Activated naive CD8-positive, alpha-beta T cell treated with anti-CD3 and anti-CD28 coated beads, Interleukin-2, amount 50 U/mL, for 24 hours (primary cell): ENCODE measurements around the gene LAMP1.
"Not testable (repeated sequence)": the region's sequence is repeated elsewhere in the genome, so short reads cannot be mapped to it uniquely, and the experiment has no call there.

ENCODE experiments used
- ATAC-seq: fragments of 150-1000 bp; cut with Tn5 transposase; one replicate; pipeline ENCODE4 v1.10.0; 2021
- DNase-seq: peaks from one replicate; pipeline ENCODE4 v3.0.0; 2021
- H3K27ac Mint-ChIP-seq: one replicate; pipeline ENCODE4 v1.8.0; 2021; ENCODE audit warnings: mild to moderate bottlenecking, mixed read lengths
- H3K27me3 Mint-ChIP-seq: one replicate; pipeline ENCODE4 v1.8.0; 2021; ENCODE audit warnings: mixed read lengths
- H3K36me3 Mint-ChIP-seq: one replicate; pipeline ENCODE4 v1.8.0; 2021; ENCODE audit warnings: low read depth, mixed read lengths
- H3K4me1 Mint-ChIP-seq: one replicate; pipeline ENCODE4 v1.8.0; 2021; ENCODE audit warnings: mixed read lengths
- H3K4me3 Mint-ChIP-seq: one replicate; pipeline ENCODE4 v1.8.0; 2021; ENCODE audit warnings: mild to moderate bottlenecking, moderate library complexity, mixed read lengths
- H3K9me3 Mint-ChIP-seq: one replicate; pipeline ENCODE4 v1.8.0; 2021; ENCODE audit warnings: mixed read lengths

The LAMP1 gene

DNA sequence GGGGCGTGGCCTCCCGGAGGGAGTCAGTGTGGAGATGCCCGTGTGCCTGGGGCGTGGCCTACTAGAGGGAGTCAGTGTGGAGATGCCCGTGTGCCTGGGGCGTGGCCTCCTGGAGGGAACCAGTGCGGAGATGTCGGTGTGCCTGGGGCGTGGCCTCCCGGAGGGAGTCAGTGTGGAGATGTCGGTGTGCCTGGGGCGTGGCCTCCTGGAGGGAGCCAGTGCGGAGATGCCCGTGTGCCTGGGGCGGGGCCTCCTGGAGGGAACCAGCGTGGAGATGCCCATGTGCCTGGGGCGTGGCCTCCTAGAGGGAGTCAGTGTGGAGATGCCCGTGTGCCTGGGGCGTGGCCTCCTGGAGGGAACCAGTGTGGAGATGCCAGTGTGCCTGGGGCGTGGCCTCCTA is 17.1 kb downstream of the LAMP1 start:
- ATAC-seq, H3K27ac Mint-ChIP-seq, DNase-seq, H3K27me3 Mint-ChIP-seq, H3K9me3 Mint-ChIP-seq, H3K4me3 Mint-ChIP-seq, H3K4me1 Mint-ChIP-seq: not testable (repeated sequence)
- H3K36me3 Mint-ChIP-seq = peaks cover 14% of the 10 kb centered on the region

DNA sequence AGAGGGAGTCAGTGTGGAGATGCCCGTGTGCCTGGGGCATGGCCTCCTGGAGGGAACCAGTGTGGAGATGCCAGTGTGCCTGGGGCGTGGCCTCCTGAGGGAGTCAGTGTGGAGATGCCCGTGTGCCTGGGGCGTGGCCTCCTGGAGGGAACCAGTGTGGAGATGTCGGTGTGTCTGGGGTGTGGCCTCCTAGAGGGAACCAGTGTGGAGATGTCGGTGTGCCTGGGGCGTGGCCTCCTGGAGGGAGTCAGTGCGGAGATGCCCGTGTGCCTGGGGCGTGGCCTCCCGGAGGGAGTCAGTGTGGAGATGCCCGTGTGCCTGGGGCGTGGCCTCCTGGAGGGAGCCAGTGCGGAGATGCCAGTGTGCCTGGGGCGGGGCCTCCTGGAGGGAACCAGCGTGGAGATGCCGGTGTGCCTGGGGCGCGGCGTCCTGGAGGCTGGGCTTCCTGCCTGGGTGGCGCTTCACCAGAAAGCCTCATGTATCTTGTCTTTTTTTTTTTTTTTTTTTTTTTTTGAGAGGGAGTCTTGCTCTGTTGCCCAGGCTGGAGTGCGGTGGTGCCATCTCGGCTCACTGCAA is 17.9 kb downstream of the LAMP1 start:
- not testable (repeated sequence) for ATAC-seq

DNA sequence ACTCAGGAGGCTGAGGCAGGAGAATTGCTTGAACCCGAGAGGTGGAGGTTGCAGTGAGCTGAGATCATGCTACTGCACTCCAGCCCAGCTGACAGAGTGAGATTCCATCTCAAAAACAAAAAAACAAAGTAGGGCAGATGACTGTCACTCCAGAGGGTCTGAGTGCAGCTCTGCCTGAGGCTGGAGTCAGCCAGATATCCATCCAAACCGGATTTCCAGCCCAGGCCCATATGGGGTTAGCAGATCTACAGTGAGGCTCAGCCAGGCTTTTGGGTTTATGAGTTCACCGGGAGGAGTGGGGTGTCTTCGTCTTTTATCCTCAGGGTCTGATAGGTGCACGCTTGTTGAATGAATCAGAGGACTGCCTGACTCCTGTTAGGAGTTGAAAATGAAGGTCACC is 19.0 kb downstream of the LAMP1 start:
- ATAC-seq (no peak), DNase-seq (no peak)
- H3K36me3 Mint-ChIP-seq = peaks cover 10% of the 10 kb centered on the region
- H3K9me3 Mint-ChIP-seq = no peaks in the 10 kb centered on the region
- H3K4me1 Mint-ChIP-seq = no peaks in the 10 kb centered on the region
- no peaks in the 10 kb centered on the region for H3K27me3 Mint-ChIP-seq
- H3K27ac Mint-ChIP-seq = no peak overlapping the region
- H3K4me3 Mint-ChIP-seq = no peak overlapping the region

More for the DNA sequence above, 17.9 kb downstream of the LAMP1 start:
- DNase-seq, H3K27me3 Mint-ChIP-seq, H3K36me3 Mint-ChIP-seq, H3K4me1 Mint-ChIP-seq, H3K4me3 Mint-ChIP-seq, H3K9me3 Mint-ChIP-seq, H3K27ac Mint-ChIP-seq: not testable (repeated sequence)

DNA sequence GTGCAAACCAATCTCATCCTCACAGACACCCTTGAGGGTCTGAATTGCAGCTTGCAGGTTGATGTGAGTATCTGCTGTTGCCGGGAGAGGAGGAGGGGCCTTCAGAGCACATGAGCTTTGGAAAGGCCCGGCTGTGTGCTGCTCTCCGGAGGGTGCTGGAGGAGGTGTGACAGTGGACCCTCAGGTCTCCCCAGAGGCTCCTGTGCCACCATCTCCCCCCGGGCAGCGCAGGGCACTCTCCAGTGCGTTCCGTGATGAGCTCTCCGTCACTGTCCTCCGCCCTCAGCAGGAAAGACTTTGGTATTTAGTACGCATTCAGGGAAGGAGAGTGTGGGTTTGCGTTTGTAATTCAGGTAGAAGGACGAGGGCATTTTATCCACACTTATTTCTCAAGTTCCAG is 20.0 kb downstream of the LAMP1 start:
- DNase-seq = no peak
- no peaks in the 10 kb centered on the region for H3K27me3 Mint-ChIP-seq

DNA sequence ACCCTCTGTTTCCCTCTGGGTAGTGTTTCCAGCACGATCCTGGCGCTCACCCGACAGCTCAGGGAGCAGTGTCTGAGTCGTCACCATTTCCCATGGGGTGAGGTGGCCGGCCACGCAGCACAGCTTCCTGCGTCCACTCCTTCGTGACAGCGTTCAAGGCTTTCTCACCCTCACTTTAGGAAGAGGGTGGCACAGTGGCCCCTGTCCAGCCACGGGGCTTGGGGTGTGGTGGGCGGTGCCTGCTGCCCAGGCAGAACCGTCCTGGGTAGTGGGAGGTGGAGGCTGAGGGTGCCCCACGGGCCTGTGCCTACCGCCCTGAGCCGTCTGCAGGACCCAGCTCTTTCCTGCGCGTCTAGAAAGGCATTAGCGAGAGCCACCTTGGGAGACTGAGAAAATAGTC is 21.9 kb downstream of the LAMP1 start:
- H3K36me3 Mint-ChIP-seq = peaks cover 30% of the 10 kb centered on the region
- no peak overlapping the region for H3K27ac Mint-ChIP-seq
- no peaks in the 10 kb centered on the region for H3K9me3 Mint-ChIP-seq

More for the DNA sequence above, 20.0 kb downstream of the LAMP1 start:
- H3K9me3 Mint-ChIP-seq = no peaks in the 10 kb centered on the region
- no peak overlapping the region for H3K4me3 Mint-ChIP-seq
- no peak for ATAC-seq
- no peak overlapping the region for H3K27ac Mint-ChIP-seq
- no peaks in the 10 kb centered on the region for H3K4me1 Mint-ChIP-seq
- H3K36me3 Mint-ChIP-seq = peaks cover 18% of the 10 kb centered on the region

DNA sequence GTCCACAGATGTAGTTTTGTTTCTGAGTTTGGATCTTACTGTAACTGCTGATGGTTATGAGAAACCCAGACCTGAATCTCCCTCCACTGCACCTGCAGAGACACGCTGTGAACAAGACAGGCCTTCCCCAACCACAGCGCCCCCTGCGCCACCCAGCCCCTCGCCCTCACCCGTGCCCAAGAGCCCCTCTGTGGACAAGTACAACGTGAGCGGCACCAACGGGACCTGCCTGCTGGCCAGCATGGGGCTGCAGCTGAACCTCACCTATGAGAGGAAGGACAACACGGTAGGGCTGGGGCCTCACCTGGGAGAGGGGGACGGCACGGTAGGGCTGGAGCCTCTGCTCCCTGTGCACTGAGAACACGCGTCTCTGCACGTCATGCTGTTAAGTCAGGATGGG is 22.3 kb downstream of the LAMP1 start:
- no peak overlapping the region for H3K4me3 Mint-ChIP-seq
- DNase-seq = no peak
- no peaks in the 10 kb centered on the region for H3K4me1 Mint-ChIP-seq
- no peak overlapping the region for H3K27ac Mint-ChIP-seq
- no peaks in the 10 kb centered on the region for H3K9me3 Mint-ChIP-seq
- H3K27me3 Mint-ChIP-seq = no peaks in the 10 kb centered on the region
- H3K36me3 Mint-ChIP-seq = peaks cover 32% of the 10 kb centered on the region
- ATAC-seq = no peak

More for the DNA sequence above, 21.9 kb downstream of the LAMP1 start:
- DNase-seq = no peak
- Mint-ChIP-seq H3K4me3 (no peak overlapping the region), H3K4me1 (no peaks in the 10 kb centered on the region), H3K27me3 (no peaks in the 10 kb centered on the region)
- peak; percentile 22 for ATAC-seq

DNA sequence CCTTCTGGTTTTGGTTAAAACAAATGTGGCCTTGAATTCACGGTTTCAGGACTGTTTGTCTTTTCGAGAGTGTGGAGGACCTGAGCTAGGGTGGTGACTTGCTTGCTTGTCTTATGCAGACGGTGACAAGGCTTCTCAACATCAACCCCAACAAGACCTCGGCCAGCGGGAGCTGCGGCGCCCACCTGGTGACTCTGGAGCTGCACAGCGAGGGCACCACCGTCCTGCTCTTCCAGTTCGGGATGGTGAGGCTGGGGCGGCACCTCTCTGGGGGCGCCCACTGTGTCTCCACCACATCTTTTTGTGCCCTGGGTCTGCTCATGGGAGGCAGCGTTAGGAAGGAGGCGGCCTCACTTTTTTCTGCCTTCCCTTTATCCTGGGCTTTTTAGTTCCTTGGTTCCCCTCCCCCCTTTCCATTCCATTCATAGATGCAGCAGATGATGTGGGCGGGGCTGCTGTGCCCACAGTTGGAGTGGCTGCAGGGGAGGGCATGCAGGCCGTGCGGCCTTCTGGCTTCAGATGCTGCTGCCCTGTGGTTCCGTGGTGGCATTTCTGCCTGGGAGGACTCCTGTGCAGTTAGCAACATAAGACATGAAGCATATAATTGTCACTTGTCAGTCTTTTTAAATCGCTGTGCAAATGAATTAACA is 23.3 kb downstream of the LAMP1 start:
- H3K27me3 Mint-ChIP-seq = no peaks in the 10 kb centered on the region
- no peak overlapping the region for H3K27ac Mint-ChIP-seq
- DNase-seq = no peak
- H3K9me3 Mint-ChIP-seq = no peaks in the 10 kb centered on the region
- H3K36me3 Mint-ChIP-seq = peaks cover 32% of the 10 kb centered on the region
- no peaks in the 10 kb centered on the region for H3K4me1 Mint-ChIP-seq
- no peak for ATAC-seq
- no peak overlapping the region for H3K4me3 Mint-ChIP-seq

DNA sequence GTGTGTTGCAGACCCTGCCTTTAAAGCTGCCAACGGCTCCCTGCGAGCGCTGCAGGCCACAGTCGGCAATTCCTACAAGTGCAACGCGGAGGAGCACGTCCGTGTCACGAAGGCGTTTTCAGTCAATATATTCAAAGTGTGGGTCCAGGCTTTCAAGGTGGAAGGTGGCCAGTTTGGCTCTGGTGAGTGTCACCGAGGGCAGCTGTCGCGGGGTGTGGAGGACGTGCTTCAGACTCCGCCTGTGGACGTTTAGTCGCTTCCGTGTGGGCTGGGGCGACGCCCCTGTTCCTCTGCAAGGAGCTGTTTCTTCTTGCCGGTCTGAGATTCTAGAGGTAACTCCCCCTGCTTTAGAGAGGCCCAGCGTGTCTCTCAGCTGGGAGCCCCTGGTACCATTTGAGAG is 24.5 kb downstream of the LAMP1 start:
- H3K27me3 Mint-ChIP-seq = no peaks in the 10 kb centered on the region
- ATAC-seq = no peak
- no peak overlapping the region for H3K27ac Mint-ChIP-seq
- H3K36me3 Mint-ChIP-seq = peaks cover 32% of the 10 kb centered on the region
- no peak for DNase-seq
- no peak overlapping the region for H3K4me3 Mint-ChIP-seq
- no peaks in the 10 kb centered on the region for H3K4me1 Mint-ChIP-seq
- no peaks in the 10 kb centered on the region for H3K9me3 Mint-ChIP-seq

DNA sequence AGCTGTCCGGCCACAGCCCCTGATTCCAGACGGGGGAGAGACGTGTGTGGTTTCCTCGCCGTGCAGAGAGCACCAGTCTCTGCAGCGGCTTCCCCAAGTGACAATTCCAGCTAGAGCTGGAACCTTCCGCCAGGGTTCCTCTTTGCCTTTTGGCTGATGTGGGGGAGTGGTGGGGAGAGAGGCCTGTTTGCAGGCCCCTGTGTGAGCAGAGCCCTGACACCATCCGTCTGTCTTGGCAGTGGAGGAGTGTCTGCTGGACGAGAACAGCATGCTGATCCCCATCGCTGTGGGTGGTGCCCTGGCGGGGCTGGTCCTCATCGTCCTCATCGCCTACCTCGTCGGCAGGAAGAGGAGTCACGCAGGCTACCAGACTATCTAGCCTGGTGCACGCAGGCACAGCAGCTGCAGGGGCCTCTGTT is 25.0 kb downstream of the LAMP1 start:
- DNase-seq (no peak), ATAC-seq (no peak)
- H3K4me1 Mint-ChIP-seq = no peaks in the 10 kb centered on the region
- no peaks in the 10 kb centered on the region for H3K9me3 Mint-ChIP-seq
- H3K4me3 Mint-ChIP-seq = no peak overlapping the region
- no peak overlapping the region for H3K27ac Mint-ChIP-seq
- H3K36me3 Mint-ChIP-seq = peaks cover 32% of the 10 kb centered on the region
- no peaks in the 10 kb centered on the region for H3K27me3 Mint-ChIP-seq

DNA sequence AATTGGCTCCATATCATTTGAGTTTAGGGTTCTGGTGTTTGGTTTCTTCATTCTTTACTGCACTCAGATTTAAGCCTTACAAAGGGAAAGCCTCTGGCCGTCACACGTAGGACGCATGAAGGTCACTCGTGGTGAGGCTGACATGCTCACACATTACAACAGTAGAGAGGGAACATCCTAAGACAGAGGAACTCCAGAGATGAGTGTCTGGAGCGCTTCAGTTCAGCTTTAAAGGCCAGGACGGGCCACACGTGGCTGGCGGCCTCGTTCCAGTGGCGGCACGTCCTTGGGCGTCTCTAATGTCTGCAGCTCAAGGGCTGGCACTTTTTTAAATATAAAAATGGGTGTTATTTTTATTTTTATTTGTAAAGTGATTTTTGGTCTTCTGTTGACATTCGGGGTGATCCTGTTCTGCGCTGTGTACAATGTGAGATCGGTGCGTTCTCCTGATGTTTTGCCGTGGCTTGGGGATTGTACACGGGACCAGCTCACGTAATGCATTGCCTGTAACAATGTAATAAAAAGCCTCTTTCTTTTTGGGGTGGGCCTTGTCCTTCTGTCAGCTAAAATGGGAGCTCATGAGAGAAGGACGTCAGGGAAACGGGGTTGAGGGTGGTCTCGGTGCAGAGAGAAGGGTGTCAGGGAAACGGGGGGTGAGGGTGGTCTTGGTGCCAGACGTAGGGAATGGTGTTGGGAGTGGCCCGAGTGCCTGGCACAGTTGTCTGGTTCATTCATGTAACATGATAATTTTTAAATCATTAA is 26.0 kb downstream of the LAMP1 start:
- Mint-ChIP-seq H3K9me3 (no peaks in the 10 kb centered on the region), H3K27ac (no peak overlapping the region)

DNA sequence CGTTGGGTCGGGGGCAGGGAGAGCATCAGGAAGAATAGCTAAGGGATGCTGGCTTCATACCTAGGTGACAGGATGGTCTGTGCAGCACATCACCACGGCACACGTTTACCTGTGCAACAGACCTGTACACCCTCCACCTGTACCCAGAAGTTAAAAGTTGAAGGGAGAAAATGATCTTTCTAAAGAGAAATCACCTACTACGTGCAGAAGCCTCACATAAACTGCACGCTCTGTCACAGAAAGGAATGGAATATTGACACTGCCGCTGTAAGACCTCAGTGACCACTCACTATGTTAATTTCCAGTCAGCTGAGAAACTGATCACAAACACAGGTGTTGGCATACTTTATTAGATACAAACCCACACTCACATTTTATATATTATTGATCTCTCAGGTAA is 26.8 kb downstream of the LAMP1 start:
- DNase-seq = no peak
- no peak overlapping the region for H3K4me3 Mint-ChIP-seq
- no peaks in the 10 kb centered on the region for H3K9me3 Mint-ChIP-seq
- ATAC-seq = no peak
- H3K4me1 Mint-ChIP-seq = no peaks in the 10 kb centered on the region
- H3K27ac Mint-ChIP-seq = no peak overlapping the region
- peaks cover 30% of the 10 kb centered on the region for H3K36me3 Mint-ChIP-seq
- H3K27me3 Mint-ChIP-seq = no peaks in the 10 kb centered on the region

More for the DNA sequence above, 26.0 kb downstream of the LAMP1 start:
- no peaks in the 10 kb centered on the region for H3K4me1 Mint-ChIP-seq
- ATAC-seq = no peak
- H3K36me3 Mint-ChIP-seq = peaks cover 30% of the 10 kb centered on the region
- no peak overlapping the region for H3K4me3 Mint-ChIP-seq
- no peak for DNase-seq
- no peaks in the 10 kb centered on the region for H3K27me3 Mint-ChIP-seq

DNA sequence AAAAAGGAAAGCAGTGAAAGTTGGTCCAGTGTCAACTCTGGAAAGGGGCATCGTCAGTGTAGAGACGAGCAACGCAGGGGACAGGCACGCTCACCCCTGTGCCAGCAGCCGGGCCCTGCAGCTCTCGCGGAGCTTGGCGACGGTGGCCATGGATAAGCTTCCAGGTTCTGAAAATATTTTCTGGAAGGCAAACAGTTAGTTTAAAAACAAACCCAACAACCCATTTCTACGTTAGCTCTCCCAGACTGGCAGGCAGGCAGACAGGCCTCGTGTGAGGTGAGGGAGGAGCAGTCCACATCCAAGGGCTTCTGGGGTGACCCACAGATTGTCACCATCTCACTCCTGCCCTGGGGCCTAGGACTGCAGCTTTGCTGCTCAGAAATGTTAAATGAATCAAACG is 27.4 kb downstream of the LAMP1 start:
- Mint-ChIP-seq H3K27ac (no peak overlapping the region), H3K4me1 (no peaks in the 10 kb centered on the region), H3K4me3 (no peak overlapping the region), H3K27me3 (no peaks in the 10 kb centered on the region), H3K9me3 (no peaks in the 10 kb centered on the region), H3K36me3 (peaks cover 30% of the 10 kb centered on the region)
- no peak for DNase-seq
- no peak for ATAC-seq

DNA sequence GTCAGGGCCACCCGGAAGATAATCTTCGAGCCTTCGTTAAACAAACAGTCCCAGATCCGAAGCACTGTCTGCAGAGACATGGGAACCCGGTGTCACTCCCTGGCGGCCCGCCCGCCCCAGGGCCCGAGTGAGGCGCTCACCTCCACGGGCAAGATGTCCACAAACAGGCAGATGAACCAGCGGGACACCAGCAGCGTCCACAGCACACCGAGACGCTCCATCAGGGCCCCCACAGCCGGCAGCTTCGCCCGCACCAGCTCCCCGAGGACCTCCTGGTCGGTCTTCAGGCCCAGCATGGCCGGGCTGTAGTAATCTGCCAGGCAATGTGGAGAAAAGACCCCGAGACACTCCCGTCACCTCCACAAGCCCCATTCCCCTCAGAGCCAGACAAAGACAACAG is 28.7 kb downstream of the LAMP1 start:
- Mint-ChIP-seq H3K36me3 (peaks cover 27% of the 10 kb centered on the region), H3K4me3 (no peak overlapping the region), H3K27me3 (no peaks in the 10 kb centered on the region), H3K9me3 (no peaks in the 10 kb centered on the region), H3K4me1 (no peaks in the 10 kb centered on the region), H3K27ac (no peak overlapping the region)
- ATAC-seq (no peak), DNase-seq (no peak)

DNA sequence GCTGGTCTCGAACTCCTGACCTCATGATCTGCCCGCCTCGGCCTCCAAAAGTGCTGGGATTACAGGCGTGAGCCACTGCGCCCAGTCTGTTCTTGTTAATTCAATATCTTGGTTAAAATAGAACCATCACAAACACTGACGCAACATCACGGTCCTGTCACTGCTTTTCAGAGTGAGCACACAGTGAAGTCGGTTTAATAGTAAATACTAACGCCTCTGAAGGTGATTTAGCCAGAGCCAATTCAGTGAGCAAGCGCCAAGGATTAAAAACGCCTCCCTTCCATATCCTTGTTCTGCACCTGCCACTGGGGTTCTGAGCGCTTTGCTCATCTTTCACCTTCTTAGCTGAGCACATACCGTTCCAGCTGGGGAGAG is 30.3 kb downstream of the LAMP1 start:
- no peaks in the 10 kb centered on the region for H3K4me1 Mint-ChIP-seq

DNA sequence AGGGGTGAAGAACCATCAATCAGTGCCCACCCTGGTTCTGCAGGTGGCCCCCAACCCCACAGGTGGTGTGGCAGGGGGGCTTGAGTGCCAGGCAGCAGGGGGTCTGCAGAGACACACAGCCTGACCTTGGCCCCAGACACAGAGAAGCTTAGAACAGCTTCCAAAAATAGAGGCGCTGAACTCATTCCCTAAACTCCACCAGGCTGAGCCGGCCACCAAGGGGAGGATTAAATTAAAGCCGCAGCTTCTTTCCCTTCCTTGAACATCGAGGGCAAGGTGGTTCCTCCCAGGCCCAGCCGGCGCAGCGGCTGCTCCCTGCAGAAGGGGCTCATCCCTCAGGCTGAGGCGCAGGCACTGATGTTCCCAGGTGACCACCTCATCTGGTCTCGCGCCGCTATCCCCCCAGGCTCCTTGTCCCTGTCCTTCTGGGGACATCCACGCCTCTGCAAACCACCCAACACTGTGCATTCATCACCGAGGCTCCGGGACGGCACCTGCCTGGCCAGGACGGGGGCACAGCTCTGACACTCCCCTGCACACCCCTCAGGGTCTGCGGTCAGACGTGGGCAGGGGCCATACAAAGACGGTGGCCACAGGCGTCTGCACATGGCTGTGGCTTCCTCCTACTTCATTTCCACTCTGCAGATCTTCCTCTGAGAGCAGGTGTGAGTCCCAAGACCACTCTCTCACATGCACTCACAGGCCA is 30.9 kb downstream of the LAMP1 start:
- no peak for ATAC-seq
- no peak overlapping the region for H3K4me3 Mint-ChIP-seq
- no peaks in the 10 kb centered on the region for H3K4me1 Mint-ChIP-seq
- H3K36me3 Mint-ChIP-seq = peaks cover 12% of the 10 kb centered on the region
- DNase-seq = no peak
- no peaks in the 10 kb centered on the region for H3K27me3 Mint-ChIP-seq
- no peak overlapping the region for H3K27ac Mint-ChIP-seq
- no peaks in the 10 kb centered on the region for H3K9me3 Mint-ChIP-seq

More for the DNA sequence above, 30.3 kb downstream of the LAMP1 start:
- peaks cover 14% of the 10 kb centered on the region for H3K36me3 Mint-ChIP-seq
- DNase-seq = no peak
- no peak overlapping the region for H3K27ac Mint-ChIP-seq
- no peaks in the 10 kb centered on the region for H3K27me3 Mint-ChIP-seq
- no peaks in the 10 kb centered on the region for H3K9me3 Mint-ChIP-seq
- no peak for ATAC-seq
- no peak overlapping the region for H3K4me3 Mint-ChIP-seq
